ENCODE results near the gene MAPRE3.
A peak's percentile ranks its signal among the peaks of the same experiment; 100 is the strongest.

Gene MAPRE3

GRCh38 chr2:26986576-26986975 is 16.1 kb downstream of the MAPRE3 start:
- DNase-seq: no peak

GRCh38 chr2:26988058-26988860 is 17.8 kb downstream of the MAPRE3 start:
- DNase-seq: no peak

GRCh38 chr2:26989156-26989555 is 18.7 kb downstream of the MAPRE3 start:
- DNase-seq: no peak

- no peak for DNase-seq
These were observed 21.3 kb downstream of the MAPRE3 start for GRCh38 chr2:26991717-26992116.

GRCh38 chr2:26993768-26994167 is 23.3 kb downstream of the MAPRE3 start:
- DNase-seq: no peak

GRCh38 chr2:26994983-26995382 is 24.5 kb downstream of the MAPRE3 start:
- DNase-seq: no peak

- no peak for DNase-seq
These were observed 27.0 kb downstream of the MAPRE3 start for GRCh38 chr2:26997394-26997793.

GRCh38 chr2:26998323-26998722 is 27.9 kb downstream of the MAPRE3 start:
- no peak for DNase-seq

GRCh38 chr2:27000228-27000627 is 29.8 kb downstream of the MAPRE3 start:
- DNase-seq: no peak

GRCh38 chr2:27000995-27001394 is 30.6 kb downstream of the MAPRE3 start:
- DNase-seq: no peak

- no peak for DNase-seq
These were observed 31.5 kb downstream of the MAPRE3 start for GRCh38 chr2:27001950-27002349.

- no peak for DNase-seq
These were observed 32.6 kb downstream of the MAPRE3 start for GRCh38 chr2:27003007-27003406.

- DNase-seq: no peak
These were observed 33.4 kb downstream of the MAPRE3 start for GRCh38 chr2:27003857-27004256.

- no peak for DNase-seq
These were observed 36.4 kb downstream of the MAPRE3 start for GRCh38 chr2:27006602-27007415.

- no peak for DNase-seq
These were observed 37.3 kb downstream of the MAPRE3 start for GRCh38 chr2:27007416-27008374.

GRCh38 chr2:27008678-27009077 is 38.2 kb downstream of the MAPRE3 start:
- DNase-seq: no peak

- DNase-seq: no peak
These were observed 38.6 kb downstream of the MAPRE3 start for GRCh38 chr2:27009083-27009482.

- DNase-seq: no peak
These were observed 39.3 kb downstream of the MAPRE3 start for GRCh38 chr2:27009716-27010115.

- no peak for DNase-seq
These were observed 39.7 kb downstream of the MAPRE3 start for GRCh38 chr2:27010139-27010538.

- no peak for DNase-seq
These were observed 43.3 kb downstream of the MAPRE3 start for GRCh38 chr2:27013738-27014137.

- DNase-seq: no peak
These were observed 44.5 kb downstream of the MAPRE3 start for GRCh38 chr2:27014771-27015433.

- peak; percentile 15 for DNase-seq
These were observed 46.4 kb downstream of the MAPRE3 start for GRCh38 chr2:27016801-27017325.
